Suprapubic skin (tissue), 4 donors: ENCODE measurements around the gene TIMM10B. TPM values are rescaled to one million over a fixed set of nuclear protein-coding genes. Genes with fewer than 3 reads are reported as not detected.
A peak's percentile ranks its signal among the peaks of the same experiment; 100 is the strongest.

Source experiments
- DNase-seq, 2 donors: peaks; one replicate each; pipeline ENCODE4 v3.0.0-alpha.2; 2019; ENCODE audit warnings: low spot score in 2 of 2
- H3K27ac ChIP-seq: fragments of 200-600 bp; sonication (generic); one replicate; pipeline ENCODE4 v1.5.1; 2019
- H3K27me3 ChIP-seq: fragments of 200-600 bp; sonication (generic); one replicate; pipeline ENCODE4 v1.5.1; 2019
- H3K36me3 ChIP-seq: fragments of 200-600 bp; sonication (generic); one replicate; pipeline ENCODE4 v1.5.1; 2019
- H3K4me1 ChIP-seq: fragments of 200-600 bp; sonication (generic); one replicate; pipeline ENCODE4 v1.5.1; 2019
- H3K4me3 ChIP-seq: fragments of 200-600 bp; sonication (generic); one replicate; pipeline ENCODE4 v1.5.1; 2019; ENCODE audit warnings: mild to moderate bottlenecking
- H3K9me3 ChIP-seq: fragments of 200-600 bp; sonication (generic); one replicate; pipeline ENCODE4 v1.5.1; 2019
- EP300 ChIP-seq: sonication (generic); formaldehyde crosslinking; IDR thresholded peaks from one replicate; pipeline ENCODE4 v1.6.1; 2017; ENCODE audit warnings: antibody characterized with exemption
- POLR2A ChIP-seq, 2 donors: fragments of 450-650 bp; IDR thresholded peaks; one replicate each; pipeline ENCODE4 v1.6.1; 2017; ENCODE audit warnings: antibody characterized with exemption in 2 of 2, mild to moderate bottlenecking in 2 of 2, moderate library complexity in 2 of 2
- POLR2AphosphoS5 ChIP-seq, 3 donors: sonication (generic); formaldehyde crosslinking; IDR thresholded peaks; one replicate each; pipeline ENCODE4 v1.6.1; 2017; ENCODE audit warnings: antibody characterized with exemption in 3 of 3
- WGBS: methylation state at CpG from one replicate; pipeline ENCODE4 v1.1.5; 2018; 5-methylcytosine and 5-hydroxymethylcytosine counted together
- total RNA-seq, 4 donors: library from RNA; depleted of rRNA; stranded (reverse); fragments of >200 nt; gene quantifications; one replicate each; pipeline ENCODE4 v1.1.0, GENCODE V29; 2016
- TF ChIP-seq, protein P1 (sequence below), 2 donors: fragments of 200-600 bp in 1 of 2; fragments of 450-650 bp in 1 of 2; sonication (generic) in 1 of 2; IDR thresholded peaks; one replicate each; pipeline ENCODE4 v1.5.1; 2016 to 2019; ENCODE audit warnings: antibody characterized with exemption in 2 of 2, mild to moderate bottlenecking in 1 of 2, moderate library complexity in 1 of 2

The TIMM10B gene
- total RNA-seq, 4 donors from 2014 or later, result 23.0 to 54.6 (median 32.0) TPM

GRCh38 chr11:6458352-6459098, 22.8 kb upstream of the TIMM10B start:
- Histone ChIP-seq H3K27ac (no peak overlapping the region), H3K4me3 (no peak overlapping the region), H3K9me3 (no peaks in the 10 kb centered on the region), H3K27me3 (no peaks in the 10 kb centered on the region), H3K4me1 (no peaks in the 10 kb centered on the region), H3K36me3 (peaks cover 67% of the 10 kb centered on the region)
- no peak for DNase-seq
- 74% methylated on average over 2 of the region's 2 CpGs for WGBS
- TF ChIP-seq POLR2A (IDR thresholded peaks at IDR 0.05), result no peak
- no peak for TF ChIP-seq POLR2AphosphoS5 (IDR thresholded peaks at IDR 0.05)
- TF ChIP-seq EP300, result no peak
- TF ChIP-seq, protein P1, sequence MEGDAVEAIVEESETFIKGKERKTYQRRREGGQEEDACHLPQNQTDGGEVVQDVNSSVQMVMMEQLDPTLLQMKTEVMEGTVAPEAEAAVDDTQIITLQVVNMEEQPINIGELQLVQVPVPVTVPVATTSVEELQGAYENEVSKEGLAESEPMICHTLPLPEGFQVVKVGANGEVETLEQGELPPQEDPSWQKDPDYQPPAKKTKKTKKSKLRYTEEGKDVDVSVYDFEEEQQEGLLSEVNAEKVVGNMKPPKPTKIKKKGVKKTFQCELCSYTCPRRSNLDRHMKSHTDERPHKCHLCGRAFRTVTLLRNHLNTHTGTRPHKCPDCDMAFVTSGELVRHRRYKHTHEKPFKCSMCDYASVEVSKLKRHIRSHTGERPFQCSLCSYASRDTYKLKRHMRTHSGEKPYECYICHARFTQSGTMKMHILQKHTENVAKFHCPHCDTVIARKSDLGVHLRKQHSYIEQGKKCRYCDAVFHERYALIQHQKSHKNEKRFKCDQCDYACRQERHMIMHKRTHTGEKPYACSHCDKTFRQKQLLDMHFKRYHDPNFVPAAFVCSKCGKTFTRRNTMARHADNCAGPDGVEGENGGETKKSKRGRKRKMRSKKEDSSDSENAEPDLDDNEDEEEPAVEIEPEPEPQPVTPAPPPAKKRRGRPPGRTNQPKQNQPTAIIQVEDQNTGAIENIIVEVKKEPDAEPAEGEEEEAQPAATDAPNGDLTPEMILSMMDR (IDR thresholded peaks at IDR 0.05), result no peak

DNA sequence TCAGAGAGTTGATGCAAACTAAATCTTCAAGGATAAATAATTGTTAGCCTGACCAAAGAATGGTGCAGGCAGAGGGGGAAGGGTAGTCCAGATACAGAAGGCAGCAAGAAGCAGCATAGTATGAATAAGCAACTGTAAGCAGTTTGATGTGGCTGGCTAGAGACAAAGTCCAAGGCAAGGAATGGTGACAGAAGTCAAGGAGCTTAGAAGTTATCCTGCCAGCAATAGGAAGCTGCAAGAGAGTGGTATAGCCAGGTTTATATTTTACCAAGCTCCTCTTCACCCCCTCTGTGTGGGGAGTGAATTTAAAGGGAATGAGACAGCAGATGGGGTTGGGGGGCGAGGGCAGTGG, 22.2 kb upstream of the TIMM10B start:
- Histone ChIP-seq H3K27me3 (no peaks in the 10 kb centered on the region), H3K9me3 (no peaks in the 10 kb centered on the region), H3K4me3 (no peak overlapping the region), H3K4me1 (no peaks in the 10 kb centered on the region), H3K36me3 (peaks cover 67% of the 10 kb centered on the region), H3K27ac (no peak overlapping the region)
- TF ChIP-seq POLR2AphosphoS5 (IDR thresholded peaks at IDR 0.05) (no peak), EP300 (no peak), POLR2A (IDR thresholded peaks at IDR 0.05) (no peak)
- TF ChIP-seq, protein P1 (IDR thresholded peaks at IDR 0.05), result no peak
- 68% methylated on average over 1 of the region's 1 CpG for WGBS
- no peak for DNase-seq

- WGBS, result 29% methylated on average over 6 of the region's 6 CpGs
- peaks cover 14% of the 10 kb centered on the region for H3K36me3 ChIP-seq
- no peak for TF ChIP-seq POLR2AphosphoS5 (IDR thresholded peaks at IDR 0.05)
Observed at GRCh38 chr11:6468712-6469495, 12.4 kb upstream of the TIMM10B start.

DNA sequence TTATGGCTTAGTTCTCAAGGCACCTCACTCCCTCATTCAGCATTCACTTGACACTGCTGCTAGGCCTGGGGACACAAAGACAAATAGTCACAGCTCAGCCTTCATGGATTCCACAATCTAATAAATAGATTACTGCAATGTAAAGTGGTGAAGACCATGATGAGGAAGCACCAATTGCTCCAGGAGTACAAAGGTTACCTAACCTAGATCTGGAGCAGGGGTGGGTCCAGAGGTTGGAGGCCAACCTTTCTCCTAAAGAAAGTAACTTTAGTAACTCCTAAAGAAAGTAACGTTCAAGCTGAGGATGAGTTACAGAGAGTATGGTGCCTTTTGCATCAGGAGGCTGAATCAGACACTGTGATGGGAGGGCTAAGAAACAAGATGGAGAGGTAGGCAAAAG, 11.7 kb upstream of the TIMM10B start:
- H3K27ac ChIP-seq, result peak overlapping the region; percentile 34
- no peak overlapping the region for H3K4me3 ChIP-seq
- no peaks in the 10 kb centered on the region for H3K9me3 ChIP-seq
- no peaks in the 10 kb centered on the region for H3K27me3 ChIP-seq
- 96% methylated on average over 1 of the region's 1 CpG for WGBS
- peaks cover 28% of the 10 kb centered on the region for H3K4me1 ChIP-seq
- no peak for DNase-seq
- TF ChIP-seq, protein P1 (IDR thresholded peaks at IDR 0.05), result no peak
- TF ChIP-seq POLR2A (IDR thresholded peaks at IDR 0.05) (no peak), EP300 (no peak), POLR2AphosphoS5 (IDR thresholded peaks at IDR 0.05) (no peak)
- peaks cover 7% of the 10 kb centered on the region for H3K36me3 ChIP-seq

More at GRCh38 chr11:6468712-6469495, 12.4 kb upstream of the TIMM10B start:
- Histone ChIP-seq H3K4me3 (no peak overlapping the region), H3K27me3 (no peaks in the 10 kb centered on the region), H3K9me3 (no peaks in the 10 kb centered on the region), H3K27ac (peak overlapping the region; percentile 34), H3K4me1 (peaks cover 21% of the 10 kb centered on the region)
- peak; percentile 89 to 91 for DNase-seq

- TF ChIP-seq, protein P1 (IDR thresholded peaks at IDR 0.05), result no peak
- TF ChIP-seq POLR2A (IDR thresholded peaks at IDR 0.05), result no peak
- no peak for TF ChIP-seq EP300
- TF ChIP-seq POLR2AphosphoS5 (IDR thresholded peaks at IDR 0.05), result no peak
- Histone ChIP-seq H3K27ac (no peak overlapping the region), H3K27me3 (no peaks in the 10 kb centered on the region), H3K9me3 (no peaks in the 10 kb centered on the region), H3K4me3 (peak overlapping the region; percentile 69), H3K36me3 (peaks cover 17% of the 10 kb centered on the region), H3K4me1 (peaks cover 31% of the 10 kb centered on the region)
- no CpG with 5 or more reads among the region's 1 CpG for WGBS
- no peak for DNase-seq
Observed at GRCh38 chr11:6472934-6473333, 8.4 kb upstream of the TIMM10B start.
